CD4-positive, alpha-beta T cell treated with Interleukin-2 at 100 ng/mL for 4 hours (primary cell): Measurements from ENCODE around the gene CD53.
"Not testable (repeated sequence)": the region's sequence is repeated elsewhere in the genome, so short reads cannot be mapped to it uniquely, and the experiment has no call there.

Experiments used
- DNase-seq: peaks from one replicate; pipeline ENCODE4 v3.0.0-alpha.2; 2020; ENCODE audit warnings: low spot score

Gene CD53

GRCh38 chr1:110872745-110873720, at the start of gene CD53:
CD53 (plus strand) TSS chr1:110873148; CDS start chr1:110891409, 18,261 bp downstream.
- peak; percentile 76 for DNase-seq

GRCh38 chr1:110824192-110824591, 48.8 kb upstream of the CD53 start:
- DNase-seq: no peak

- peak; percentile 72 for DNase-seq
These were observed 42.9 kb upstream of the CD53 start for GRCh38 chr1:110829955-110830553.

- DNase-seq: not testable (repeated sequence)
These were observed 39.2 kb upstream of the CD53 start for GRCh38 chr1:110833779-110834178.

- no peak for DNase-seq
These were observed 26.1 kb upstream of the CD53 start for GRCh38 chr1:110846861-110847260.

GRCh38 chr1:110850145-110850544, 22.8 kb upstream of the CD53 start:
- no peak for DNase-seq

GRCh38 chr1:110850627-110851026, 22.3 kb upstream of the CD53 start:
- DNase-seq: no peak

GRCh38 chr1:110853135-110853534, 19.8 kb upstream of the CD53 start:
- no peak for DNase-seq

- no peak for DNase-seq
These were observed 16.5 kb upstream of the CD53 start for GRCh38 chr1:110856410-110856809.

- no peak for DNase-seq
These were observed 14.7 kb upstream of the CD53 start for GRCh38 chr1:110857964-110858948.

- no peak for DNase-seq
These were observed 13.9 kb upstream of the CD53 start for GRCh38 chr1:110859062-110859461.

- DNase-seq: no peak
These were observed 12.8 kb upstream of the CD53 start for GRCh38 chr1:110860174-110860573.

- not testable (repeated sequence) for DNase-seq
These were observed 12.3 kb upstream of the CD53 start for GRCh38 chr1:110860620-110861019.

GRCh38 chr1:110861942-110862341, 11.0 kb upstream of the CD53 start:
- not testable (repeated sequence) for DNase-seq

GRCh38 chr1:110864287-110864686, 8.7 kb upstream of the CD53 start:
- DNase-seq: no peak

GRCh38 chr1:110870721-110871388, 2.1 kb upstream of the CD53 start:
- no peak for DNase-seq

- DNase-seq: no peak
These were observed 593 bp upstream of the CD53 start for GRCh38 chr1:110872366-110872744.

- DNase-seq: peak; percentile 14
These were observed 908 bp downstream of the CD53 start for GRCh38 chr1:110873856-110874255.

- peak; percentile 43 for DNase-seq
These were observed 1.6 kb downstream of the CD53 start for GRCh38 chr1:110874324-110875215.

GRCh38 chr1:110875216-110875731, 2.3 kb downstream of the CD53 start:
- DNase-seq: peak; percentile 87
